Stimulated activated CD4-positive, alpha-beta T cell treated with anti-CD3 and anti-CD28 coated beads, Interleukin-1b, Interleukin-23, amount 100 ng/mL, for 1 hour (primary cell): ENCODE results near the gene MSANTD3.
A peak's percentile ranks its signal among the peaks of the same experiment; 100 is the strongest.
"Not testable (repeated sequence)": the region's sequence is repeated elsewhere in the genome, so short reads cannot be mapped to it uniquely, and the experiment has no call there.

ENCODE experiments used
- DNase-seq, 2 donors: peaks; one replicate each; pipeline ENCODE4 v3.0.0-alpha.2; 2020; ENCODE audit warnings: low read depth in 2 of 2

MSANTD3 gene

GRCh38 chr9:100426530-100427365, at the start of gene MSANTD3:
MSANTD3 (plus strand) TSS chr9:100427143; CDS start chr9:100441939, 14,796 bp downstream.
- peak; percentile 16 to 27 for DNase-seq

DNA sequence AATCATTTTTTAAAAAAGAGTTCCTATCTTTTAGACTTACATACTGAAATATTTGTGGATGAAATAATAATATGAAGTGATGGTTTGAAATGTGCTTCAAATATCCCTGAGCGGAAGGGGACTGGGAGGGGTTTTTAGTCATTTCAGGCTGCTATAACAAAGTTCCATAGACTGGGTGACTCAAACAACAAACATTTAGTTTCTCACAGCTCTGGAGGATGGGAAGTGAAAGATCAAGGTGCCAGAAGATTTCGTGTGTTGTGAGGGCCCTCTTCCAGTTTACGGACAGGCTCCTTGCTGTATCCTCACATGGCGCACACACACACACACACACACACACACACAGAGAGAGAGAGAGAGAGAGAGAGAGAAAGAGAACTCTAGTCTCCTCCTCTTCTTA, 47.1 kb upstream of the MSANTD3 start:
- DNase-seq = no peak

GRCh38 chr9:100392989-100393388, 34.0 kb upstream of the MSANTD3 start:
- DNase-seq = not testable (repeated sequence)

- no peak for DNase-seq
Measured at GRCh38 chr9:100394032-100394695, 32.8 kb upstream of the MSANTD3 start.

DNA sequence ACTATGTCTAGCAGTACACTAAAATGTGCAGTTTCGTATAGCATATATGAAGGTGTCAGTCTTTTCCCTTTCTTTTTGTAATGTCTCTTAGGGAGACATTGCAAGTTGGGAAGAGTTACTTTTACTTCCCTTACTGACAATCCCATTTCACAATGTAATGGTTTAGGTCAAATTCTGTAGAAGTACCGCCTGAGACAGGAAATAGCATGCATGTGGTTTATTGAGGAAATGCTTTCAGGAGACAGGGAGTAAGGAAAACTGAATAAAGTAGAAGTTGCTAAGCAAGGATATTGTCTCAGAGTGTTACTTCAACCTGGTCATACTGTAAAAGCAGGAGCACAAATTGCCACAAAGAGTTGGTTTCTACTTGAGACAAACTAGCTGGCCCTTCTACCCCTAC, 32.1 kb upstream of the MSANTD3 start:
- no peak for DNase-seq

DNA sequence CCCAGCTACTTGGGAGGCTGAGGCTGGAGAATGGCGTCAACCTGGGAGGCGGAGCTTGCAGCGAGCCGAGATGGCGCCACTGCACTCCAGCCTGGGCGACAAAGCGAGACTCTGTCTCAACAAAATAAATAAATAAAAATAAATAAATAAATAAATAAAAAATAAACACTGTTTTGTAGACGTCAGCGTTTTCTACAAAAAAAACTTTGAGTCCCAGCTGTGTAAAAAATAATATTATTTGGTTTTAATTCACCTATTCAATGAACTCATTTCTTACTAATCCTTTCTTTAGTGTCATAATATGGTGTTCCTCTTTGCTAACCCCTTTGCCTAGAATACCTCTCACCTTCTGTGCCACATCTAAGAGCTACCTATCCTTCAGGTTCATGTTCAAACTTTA, 30.2 kb upstream of the MSANTD3 start:
- DNase-seq = no peak

DNA sequence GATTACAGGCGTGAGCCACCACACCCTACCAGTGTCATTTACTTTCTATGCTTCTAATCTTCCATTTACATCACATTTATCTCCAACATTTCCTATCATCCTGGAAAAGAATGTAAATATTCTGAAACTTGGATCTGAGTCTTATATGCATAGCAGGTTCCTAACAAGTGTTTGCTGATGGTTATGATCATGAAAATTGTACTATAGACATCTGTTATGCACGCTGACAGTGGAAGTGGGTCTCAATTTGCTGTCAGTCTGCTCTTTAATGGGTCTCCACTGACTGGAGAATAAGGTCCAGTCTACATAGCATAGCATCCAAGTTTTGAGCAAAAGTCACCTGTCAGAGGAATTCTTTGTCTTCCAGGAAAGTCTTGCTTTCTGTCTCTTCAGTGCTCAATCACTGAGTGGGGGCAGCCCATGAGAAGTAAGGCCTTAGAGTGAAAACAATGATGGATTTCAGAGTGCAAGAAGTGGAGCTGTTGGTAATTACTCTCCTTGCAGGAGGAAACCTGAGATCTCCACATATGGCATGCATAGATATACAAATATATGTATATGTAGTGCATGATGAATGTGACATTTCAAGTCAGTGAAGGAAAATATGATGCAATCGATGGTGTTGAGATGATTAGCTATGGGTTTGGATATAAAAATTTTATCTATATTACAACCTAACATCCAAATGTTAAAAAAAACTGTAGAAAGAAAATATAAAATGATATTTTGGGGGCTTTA, 29.2 kb upstream of the MSANTD3 start:
- no peak for DNase-seq

DNA sequence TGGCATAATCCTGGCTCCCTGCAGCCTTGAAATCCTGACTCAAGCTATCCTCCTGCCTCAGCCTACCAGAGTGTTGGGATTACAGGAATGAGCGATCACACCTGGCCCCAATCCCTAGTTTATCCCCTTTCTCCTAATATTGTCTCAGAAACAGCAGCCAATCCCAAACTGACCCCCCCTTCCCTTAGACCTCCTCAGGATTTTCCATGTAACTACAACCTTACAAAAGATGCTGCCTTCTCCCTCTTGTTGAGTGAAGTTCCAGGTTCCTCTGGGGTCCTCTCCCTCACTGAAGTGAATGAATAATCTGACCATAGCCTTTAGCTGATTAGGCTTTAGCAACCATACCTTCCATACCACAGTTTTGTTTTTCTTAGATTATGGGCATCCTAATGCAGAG, 25.9 kb upstream of the MSANTD3 start:
- no peak for DNase-seq

- DNase-seq = no peak
Measured at GRCh38 chr9:100406962-100407361, 20.0 kb upstream of the MSANTD3 start.

- DNase-seq = no peak
Measured at GRCh38 chr9:100408546-100409175, 18.3 kb upstream of the MSANTD3 start.

DNA sequence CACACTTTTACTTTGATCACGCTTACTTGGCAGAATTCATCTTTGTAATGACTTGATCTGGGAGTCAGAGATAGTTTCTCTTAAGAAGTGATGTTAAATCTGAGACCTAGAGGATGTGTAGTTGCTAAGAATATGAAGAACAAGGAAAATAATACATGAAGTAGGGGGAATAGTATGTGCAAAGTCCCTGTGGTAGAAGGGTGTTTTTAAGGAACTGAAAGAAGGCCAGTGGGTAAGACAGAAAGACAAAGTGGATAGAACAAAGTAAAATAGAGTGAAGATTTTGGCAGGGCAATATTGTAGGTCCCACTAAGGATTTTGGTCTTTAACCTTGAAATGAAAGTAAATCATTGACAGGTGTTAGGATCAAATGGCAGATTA, 17.8 kb upstream of the MSANTD3 start:
- no peak for DNase-seq

- DNase-seq = peak; percentile 44 to 65
Measured at GRCh38 chr9:100411472-100412283, 15.3 kb upstream of the MSANTD3 start.

- DNase-seq = no peak
Measured at GRCh38 chr9:100413839-100414420, 13.0 kb upstream of the MSANTD3 start.

DNA sequence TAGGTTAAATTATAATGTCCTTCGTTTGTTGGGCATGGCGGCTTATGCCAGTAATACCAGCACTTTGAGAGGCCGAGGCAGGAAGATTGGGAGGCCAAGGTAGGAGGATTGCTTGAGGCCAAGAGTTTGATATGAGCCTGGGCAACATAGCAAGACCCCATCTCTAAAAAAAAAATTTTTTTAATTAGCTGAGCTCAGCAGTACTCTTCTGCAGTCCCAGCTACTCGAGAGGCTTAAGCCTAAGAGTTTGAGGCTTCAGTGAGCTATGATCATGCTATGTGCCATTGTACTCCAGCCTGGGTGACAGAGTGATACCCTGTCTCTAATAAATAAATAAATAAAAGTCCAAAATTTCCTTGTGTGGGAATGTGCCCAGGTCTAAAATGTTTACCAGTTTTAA, 9.1 kb upstream of the MSANTD3 start:
- DNase-seq = no peak

GRCh38 chr9:100419166-100419565, 7.8 kb upstream of the MSANTD3 start:
- DNase-seq = no peak

GRCh38 chr9:100421116-100421515, 5.8 kb upstream of the MSANTD3 start:
- DNase-seq = not testable (repeated sequence)

DNA sequence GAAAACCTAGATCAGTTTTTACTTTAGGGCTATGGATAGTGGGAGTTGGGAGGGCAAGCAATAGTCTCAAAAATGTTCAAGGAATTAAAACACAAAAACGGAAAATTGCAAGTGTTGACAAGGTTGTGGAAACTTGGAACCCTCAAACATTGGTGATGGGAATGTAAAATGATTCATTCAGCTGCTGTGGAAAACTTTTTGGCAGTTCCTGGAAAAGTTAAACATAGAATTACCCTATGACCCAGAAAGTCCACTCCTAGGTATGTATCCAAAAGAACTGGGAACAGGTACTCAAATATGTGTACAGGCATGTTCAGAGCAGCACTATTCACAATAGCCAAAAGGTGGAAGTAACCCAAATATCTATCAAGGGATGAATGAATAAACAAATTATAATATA, 1.2 kb upstream of the MSANTD3 start:
- DNase-seq = no peak

GRCh38 chr9:100426189-100426529, 784 bp upstream of the MSANTD3 start:
- DNase-seq = no peak

- DNase-seq = no peak
Measured at GRCh38 chr9:100427366-100428263, 672 bp downstream of the MSANTD3 start.
